Measurements from ENCODE around the gene CSKMT. TPM values are rescaled to one million over a fixed set of nuclear protein-coding genes. Genes with fewer than 3 reads are reported as not detected.
"Not testable (repeated sequence)": the region's sequence is repeated elsewhere in the genome, so short reads cannot be mapped to it uniquely, and the experiment has no call there.

CSKMT gene
- total RNA-seq = 9.9 TPM

GRCh38 chr11:62665075-62665598 lies at the start of gene CSKMT, which contains the start of gene C11orf98:
CSKMT (plus strand) TSS chr11:62665312; CDS start chr11:62665880, 568 bp downstream.
C11orf98 (minus strand) TSS chr11:62665210; CDS start chr11:62665169, 41 bp downstream.
- peak; percentile 94 for DNase-seq

- DNase-seq = no peak
Measured at GRCh38 chr11:62615521-62615920, 49.6 kb upstream of the CSKMT start.

DNA sequence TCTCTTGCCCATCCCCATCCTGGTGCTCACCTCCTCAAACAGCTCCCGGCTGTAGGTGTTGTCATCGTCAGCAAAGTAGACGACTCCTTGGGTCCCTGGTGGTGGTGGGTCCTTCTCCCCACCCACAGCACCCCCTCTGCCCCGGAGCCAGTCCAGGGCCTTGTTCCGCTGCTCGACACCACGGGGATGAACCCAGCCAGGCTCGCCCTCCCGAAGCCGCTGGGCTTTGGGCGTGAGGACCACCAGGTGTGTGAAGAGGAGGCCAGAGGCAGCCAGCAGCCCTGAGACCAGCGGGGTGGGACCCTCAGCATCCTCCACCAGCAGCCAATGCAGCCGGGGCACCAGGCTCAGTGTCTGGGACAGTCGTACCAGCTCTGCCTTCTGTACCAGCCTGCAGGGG lies 48.2 kb upstream of the CSKMT start:
- DNase-seq = not testable (repeated sequence)

DNA sequence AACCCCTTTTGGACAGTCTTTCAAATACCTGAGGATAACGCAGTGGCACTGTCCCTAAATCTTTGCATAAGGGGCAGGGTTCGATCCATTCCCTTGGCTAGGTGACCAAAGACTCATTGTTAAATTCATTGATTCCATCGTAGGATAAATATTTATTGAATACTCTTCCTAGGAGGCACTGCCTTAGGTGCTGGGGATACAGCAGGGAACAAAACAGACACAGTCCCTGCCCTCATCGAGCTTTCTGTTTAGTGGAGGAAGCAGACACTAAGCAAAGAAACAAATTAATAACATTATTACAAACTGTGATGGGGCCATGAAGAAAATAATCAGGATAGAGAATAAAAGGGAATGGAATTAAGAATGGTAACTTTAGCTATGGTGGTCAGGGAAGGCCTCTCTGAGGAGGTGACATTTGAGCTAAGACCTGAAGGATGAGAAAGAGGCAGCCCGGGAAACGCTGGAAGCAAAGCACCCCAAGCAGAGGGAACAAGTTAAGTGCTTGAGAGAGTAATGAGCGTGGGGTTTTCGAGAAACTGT lies 44.0 kb upstream of the CSKMT start:
- DNase-seq = no peak

DNA sequence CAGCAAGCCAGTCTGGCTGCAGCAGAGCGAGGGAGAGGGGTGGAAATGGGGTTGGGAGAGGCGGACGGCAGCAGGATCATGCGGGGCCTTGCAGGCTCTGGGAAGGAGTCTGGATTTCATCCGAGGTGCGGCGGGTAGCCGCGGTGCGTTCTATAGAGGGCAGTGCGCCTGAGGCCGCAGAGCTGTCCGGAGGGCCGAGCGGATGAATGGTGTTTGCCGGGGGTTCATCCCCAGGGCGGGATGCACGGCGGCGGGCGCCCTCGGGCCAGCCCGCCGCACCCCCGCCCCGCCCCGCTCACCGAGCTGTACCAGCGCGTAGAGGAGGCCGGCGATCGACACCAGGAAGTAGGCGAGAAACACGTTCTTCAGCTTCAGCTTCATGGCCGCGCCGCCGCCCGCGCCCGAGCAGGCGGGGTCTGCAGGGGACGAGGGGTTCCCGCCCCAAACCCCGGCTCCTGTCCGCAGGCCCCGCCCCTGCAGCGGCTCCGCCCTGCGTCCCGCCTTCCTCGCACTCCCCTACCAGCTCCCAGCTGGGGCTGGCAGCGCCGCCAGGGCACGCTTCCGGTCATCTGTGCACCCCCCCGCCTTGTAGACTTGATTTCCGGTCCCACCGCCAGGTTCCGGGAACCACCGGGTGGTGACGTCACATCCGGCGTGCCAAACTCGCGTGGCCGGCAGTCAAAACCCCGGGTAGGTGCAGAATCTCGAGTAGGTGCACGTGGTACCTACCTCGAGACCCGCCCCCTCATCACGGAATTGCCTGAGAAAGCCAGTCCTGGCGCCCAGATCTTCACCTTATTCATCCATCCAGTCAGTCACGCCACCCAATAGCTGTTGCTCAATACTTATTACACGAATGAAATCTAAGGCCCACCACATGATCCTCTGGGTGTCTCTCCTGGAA lies 43.3 kb upstream of the CSKMT start, which contains the start of gene B3GAT3:
B3GAT3 (minus strand) TSS at position 420 of the 904 bp plus-strand sequence; CDS start at position 381, 39 bp downstream.
- DNase-seq = peak; percentile 92

DNA sequence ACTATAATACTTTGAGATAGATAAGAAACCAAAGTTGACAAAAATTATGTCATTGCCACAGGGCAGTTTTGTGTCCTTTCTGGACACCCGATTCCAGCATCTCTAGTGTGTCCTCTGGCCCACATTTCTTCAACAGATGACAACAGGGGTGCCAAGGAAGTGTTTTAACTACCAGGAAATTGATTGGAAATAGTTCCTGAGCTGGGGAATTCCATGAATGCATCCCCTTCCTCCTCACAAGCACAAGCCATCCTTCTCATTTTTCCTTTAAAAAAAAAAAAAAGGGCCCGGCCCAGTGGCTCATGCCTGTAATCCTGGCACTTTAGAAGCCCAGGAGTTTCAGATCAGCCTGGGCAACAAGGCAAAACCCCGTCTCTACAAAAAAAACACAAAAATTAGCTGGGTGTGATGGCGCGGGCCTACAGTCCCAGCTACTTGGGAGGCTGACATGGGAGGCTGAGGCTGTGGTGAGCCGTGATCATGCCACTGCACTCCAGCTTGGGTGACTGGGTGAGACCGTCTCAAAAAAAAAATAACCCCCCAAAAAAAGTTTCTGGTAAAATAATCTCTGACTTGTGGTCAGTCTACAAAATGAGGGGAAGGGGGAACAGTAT lies 42.5 kb upstream of the CSKMT start:
- no peak for DNase-seq

DNA sequence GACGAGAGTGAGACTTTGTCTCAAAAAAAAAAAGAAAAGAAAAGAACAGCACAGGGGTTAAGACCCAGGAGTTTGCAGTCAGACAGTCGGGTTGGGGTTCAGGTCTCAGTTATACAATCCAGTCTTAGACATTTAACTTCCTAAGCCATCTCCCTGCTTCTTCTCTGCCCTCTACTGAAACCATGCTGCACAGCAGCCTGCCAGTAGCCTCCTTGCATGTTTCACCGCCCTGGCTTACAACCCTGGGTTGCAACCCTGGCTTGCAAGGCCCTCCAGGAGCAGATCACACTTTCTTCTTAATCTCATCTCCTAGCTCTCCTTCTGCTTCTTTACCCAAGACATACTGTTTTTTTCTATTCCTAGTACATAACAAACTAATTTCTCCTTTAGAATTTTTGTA lies 37.4 kb upstream of the CSKMT start:
- no peak for DNase-seq

- no peak for DNase-seq
Measured at GRCh38 chr11:62632492-62632891, 32.6 kb upstream of the CSKMT start.

DNA sequence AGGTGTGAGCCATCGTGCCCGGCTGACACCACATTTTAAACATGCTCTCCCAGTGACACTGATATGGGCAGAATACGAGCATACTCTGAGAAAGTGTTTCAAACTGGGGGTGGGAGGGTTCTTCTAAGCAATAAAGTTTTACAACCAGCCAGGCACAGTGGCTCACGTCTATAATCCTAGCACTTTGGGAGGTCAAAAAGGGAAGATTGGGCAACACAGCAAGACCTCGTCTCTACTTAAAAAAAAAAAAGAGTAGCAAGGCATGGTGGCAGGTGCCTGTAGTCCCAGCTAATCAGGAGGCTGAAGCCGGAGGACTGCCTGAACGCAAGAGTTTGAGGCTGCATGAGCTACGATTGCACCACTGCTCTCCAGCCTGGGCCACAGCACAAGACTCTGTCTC lies 20.9 kb upstream of the CSKMT start:
- DNase-seq = no peak

DNA sequence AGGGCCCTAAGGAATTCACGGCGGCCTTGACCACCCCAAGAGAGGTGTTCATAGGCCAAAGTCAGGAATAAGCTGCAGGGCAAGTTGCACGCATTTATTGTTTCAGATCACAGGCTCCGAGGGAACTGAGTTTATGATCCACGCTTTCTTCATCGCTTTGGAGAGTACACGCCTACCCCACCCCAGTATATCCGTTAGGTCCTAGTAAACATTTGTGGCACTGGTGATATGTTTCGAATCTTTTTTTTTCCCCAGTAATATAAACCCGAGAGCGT lies 19.5 kb upstream of the CSKMT start:
- DNase-seq = no peak

GRCh38 chr11:62645946-62646824 lies 18.9 kb upstream of the CSKMT start, which contains the start of gene GANAB:
GANAB (minus strand) TSS chr11:62646613; CDS start chr11:62646599, 14 bp downstream.
- peak; percentile 98 for DNase-seq

DNA sequence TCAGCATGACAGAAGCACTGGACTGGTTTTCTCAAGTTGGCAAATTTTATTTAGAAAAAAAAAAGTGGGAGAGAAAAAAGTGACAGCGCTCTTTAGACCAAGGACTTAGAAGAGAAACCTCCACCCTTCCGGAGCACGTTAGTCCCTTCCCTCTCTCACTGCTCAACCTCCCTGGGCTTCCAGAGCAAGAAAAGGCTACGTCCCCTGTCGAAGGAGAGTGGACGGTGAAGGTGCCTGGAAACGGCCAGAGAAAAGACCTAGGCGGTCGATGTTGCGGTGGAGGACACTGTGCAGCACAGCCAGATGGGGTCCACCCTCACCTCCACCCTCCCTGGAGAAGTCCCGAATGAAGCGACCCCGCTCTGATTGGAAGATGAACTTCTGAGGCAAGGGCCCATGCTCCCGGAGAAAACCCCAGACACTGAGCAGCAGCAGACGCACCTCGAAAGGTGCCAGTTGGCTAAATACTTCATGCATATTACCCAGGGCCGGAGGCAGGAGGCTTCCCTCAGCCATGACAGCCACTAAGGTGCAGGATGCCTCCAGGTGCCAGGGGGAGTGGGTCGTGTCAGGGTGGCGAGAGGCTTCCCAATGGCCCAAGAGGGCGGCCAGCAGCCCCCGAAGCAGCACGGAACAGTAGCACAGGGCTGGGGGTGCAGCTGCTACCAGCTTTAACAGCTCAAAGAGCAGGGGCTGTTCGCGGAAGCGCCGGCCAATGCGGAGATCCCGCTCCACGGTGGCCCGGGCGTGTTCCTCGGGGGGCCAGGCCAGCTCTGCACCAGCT lies 18.1 kb upstream of the CSKMT start:
- DNase-seq = no peak

GRCh38 chr11:62647609-62648005 lies 17.5 kb upstream of the CSKMT start:
- no peak for DNase-seq

- no peak for DNase-seq
Measured at GRCh38 chr11:62648185-62648966, 16.7 kb upstream of the CSKMT start.

GRCh38 chr11:62648967-62649364 lies 16.1 kb upstream of the CSKMT start:
- no peak for DNase-seq

DNA sequence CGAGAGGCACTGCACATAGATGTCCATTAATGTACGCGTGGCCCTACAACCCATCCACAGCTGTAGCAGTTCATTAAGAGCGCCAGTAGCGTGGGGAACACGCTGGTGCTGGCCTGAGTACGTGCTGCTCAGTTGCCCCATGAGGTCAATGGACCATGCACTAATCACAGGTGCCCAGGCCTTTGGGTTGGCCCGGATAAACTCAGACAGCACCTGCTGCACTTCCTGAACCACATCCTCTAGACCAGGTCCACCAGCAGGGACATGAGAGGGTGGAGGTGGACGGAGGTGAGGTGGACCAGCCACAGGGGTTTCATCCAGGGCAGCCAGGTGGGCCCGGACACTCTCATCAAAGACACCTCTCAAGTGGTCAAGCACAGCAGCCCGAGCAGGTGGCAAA lies 15.6 kb upstream of the CSKMT start:
- no peak for DNase-seq

DNA sequence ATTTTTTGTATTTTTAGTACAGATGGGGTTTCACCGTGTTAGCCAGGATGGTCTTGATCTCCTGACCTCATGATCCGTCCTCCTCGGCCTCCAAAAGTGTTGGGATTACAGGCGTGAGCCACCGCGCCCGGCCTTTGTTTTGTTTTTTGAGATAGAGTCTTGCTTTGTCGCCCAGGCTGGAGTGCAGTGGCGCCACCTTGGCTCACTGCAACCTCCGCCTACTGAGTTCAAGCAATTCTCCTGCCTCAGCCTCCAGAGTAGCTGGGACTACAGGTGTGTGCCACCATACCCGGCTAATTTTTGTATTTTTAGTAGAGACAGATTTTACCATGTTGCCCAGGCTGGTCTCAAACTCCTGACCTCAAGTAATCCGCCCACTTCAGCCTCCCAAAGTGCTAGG lies 14.8 kb upstream of the CSKMT start:
- DNase-seq = not testable (repeated sequence)

DNA sequence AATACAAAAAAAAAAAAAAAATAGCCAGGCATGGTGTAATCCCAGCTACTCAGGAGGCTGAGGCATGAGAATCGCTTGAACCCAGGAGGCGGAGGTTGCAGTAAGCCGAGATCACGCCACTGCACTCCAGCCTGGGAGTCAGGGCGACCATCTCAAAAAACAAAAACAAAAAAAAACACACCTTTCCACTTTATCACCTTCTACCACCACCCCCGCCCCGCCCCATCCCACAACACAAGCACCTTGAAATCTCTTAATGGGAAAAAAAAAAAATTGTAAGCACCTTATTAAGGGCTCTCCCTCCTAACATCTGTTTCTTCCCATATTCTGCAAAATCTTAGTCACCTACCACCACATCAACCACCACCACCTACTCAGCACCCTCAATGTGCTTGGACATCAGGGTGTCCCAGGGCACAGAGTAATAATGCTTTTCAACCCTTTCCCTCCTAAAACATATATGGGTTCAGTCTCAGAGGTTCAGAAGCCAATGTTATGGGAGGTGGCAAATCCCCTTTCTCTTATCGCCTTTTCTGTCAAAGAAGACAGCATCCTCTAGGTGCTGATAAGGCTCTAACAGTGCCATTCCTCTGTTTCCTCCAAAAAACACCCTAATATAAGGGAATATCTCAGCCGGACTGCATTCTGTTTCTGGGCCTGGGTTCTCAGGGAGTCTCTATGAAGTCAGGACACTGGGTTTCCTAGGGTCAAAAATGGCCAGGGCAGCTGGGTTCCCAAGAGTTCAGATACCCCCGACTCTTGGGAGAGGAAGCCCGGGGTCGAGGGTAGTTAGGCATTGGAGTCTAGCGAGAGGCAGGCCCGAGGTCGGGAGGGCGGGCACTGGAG lies 12.7 kb upstream of the CSKMT start:
- DNase-seq = no peak

- DNase-seq = no peak
Measured at GRCh38 chr11:62654297-62654696, 10.8 kb upstream of the CSKMT start.
